Stomach (tissue), 9 donors: ENCODE data around the gene COX4I1. TPM values are rescaled to one million over a fixed set of nuclear protein-coding genes. Genes with fewer than 3 reads are reported as not detected.

Source experiments
- DNase-seq, 2 donors: peaks; one replicate each; pipeline versions ENCODE4 v3.0.0 to v3.0.0-alpha.2; 2013 to 2019
- H3K27ac ChIP-seq, 5 donors: fragments of 200-600 bp in 4 of 5; sonication (generic) in 4 of 5; one replicate each; pipeline ENCODE4 v1.5.1; 2013 to 2019; ENCODE audit warnings: mild to moderate bottlenecking in 1 of 5, moderate library complexity in 1 of 5
- H3K27me3 ChIP-seq, 3 donors: fragments of 200-600 bp; sonication (generic); one replicate each; pipeline ENCODE4 v1.5.1; 2017 to 2019; ENCODE audit warnings: mixed run types in 1 of 3
- H3K36me3 ChIP-seq, 4 donors: fragments of 200-600 bp; sonication (generic); 1 replicate in 3 of 4; 2 replicates in 1 of 4; pipeline ENCODE4 v1.5.1; 2016 to 2019
- H3K4me1 ChIP-seq, 4 donors: fragments of 200-600 bp; sonication (generic); one replicate each; pipeline ENCODE4 v1.5.1; 2016 to 2019
- H3K4me3 ChIP-seq, 4 donors: fragments of 200-600 bp; sonication (generic) in 3 of 4; one replicate each; pipeline ENCODE4 v1.5.1; 2016 to 2019; ENCODE audit warnings: mild to moderate bottlenecking in 1 of 4
- H3K9me3 ChIP-seq, 4 donors: fragments of 200-600 bp; sonication (generic); one replicate each; pipeline ENCODE4 v1.5.1; 2016 to 2019
- CTCF ChIP-seq, 7 experiments: fragments of 450-650 bp in 4 of 7; fragments of 200-600 bp in 3 of 7; sonication (generic) in 3 of 7; IDR thresholded peaks; one replicate each; pipeline ENCODE4 v1.5.1; 2016 to 2019; ENCODE audit warnings: antibody characterized with exemption in 7 of 7, control low read depth in 2 of 7, mild to moderate bottlenecking in 1 of 7
- EP300 ChIP-seq: sonication (generic); formaldehyde crosslinking; IDR thresholded peaks from one replicate; pipeline ENCODE4 v1.6.1; 2017; ENCODE audit warnings: antibody characterized with exemption
- POLR2A ChIP-seq, 4 donors: fragments of 450-650 bp; IDR thresholded peaks; one replicate each; pipeline ENCODE4 v1.6.1; 2016; ENCODE audit warnings: antibody characterized with exemption in 4 of 4, control low read depth in 2 of 4, mild to moderate bottlenecking in 1 of 4, moderate library complexity in 1 of 4
- POLR2AphosphoS5 ChIP-seq, 3 donors: sonication (generic); formaldehyde crosslinking; IDR thresholded peaks; one replicate each; pipeline ENCODE4 v1.6.1; 2016; ENCODE audit warnings: antibody characterized with exemption in 3 of 3
- WGBS, 5 donors: extraction: QIAGEN DNeasy Blood & Tissue Kit in 3 of 5; methylation state at CpG; one replicate each; pipeline versions ENCODE4 v1.1.5 to v1.1.7; 2013 to 2018; 5-methylcytosine and 5-hydroxymethylcytosine counted together
- intact Hi-C: fragments of 100-400 bp; cut with DNase I; formaldehyde crosslinking; loops from one replicate; pipeline ENCODE4 v1.15.1; 2023; ENCODE audit warnings: low total_unique reads
- polyA plus RNA-seq, 3 donors: library from polyadenylated mRNA; stranded (reverse); fragments of 200-250 nt; gene quantifications; one replicate each; pipeline ENCODE4 v1.2.3, GENCODE V29; 2013
- total RNA-seq, 5 donors: library from RNA; depleted of rRNA; stranded (reverse); fragments of >200 nt; gene quantifications; one replicate each; pipeline versions ENCODE4 v1.1.0 to v1.2.3, GENCODE V29; 2014 to 2016
- donor health status: healthy with polysubstance abuse.
- donor health status: Bipolar disorder and iron deficiency.
- donor health status: healthy.

COX4I1 gene
- total and polyA plus RNA-seq, 8 donors, result 57.2 to 1,368 (median 668) TPM

DNA sequence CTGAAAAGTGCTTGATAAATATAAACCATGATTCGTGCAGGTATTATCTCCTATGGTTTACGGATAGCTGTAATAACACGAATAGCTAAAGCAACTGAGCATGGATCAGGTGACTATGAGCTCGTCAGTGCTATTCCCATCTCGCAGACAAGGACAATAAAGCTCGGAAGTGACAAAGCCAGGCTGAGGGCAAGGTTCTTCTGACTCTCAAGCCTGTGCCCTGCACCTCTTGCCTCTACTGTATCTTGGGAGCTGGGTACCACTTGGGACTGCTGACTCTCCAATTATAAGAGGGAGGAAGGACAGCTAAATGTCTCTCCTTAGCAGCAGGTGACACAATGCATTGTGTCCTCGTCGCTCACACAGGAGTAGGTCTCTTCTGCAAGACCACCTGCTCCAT lies 49.9 kb downstream of the COX4I1 start:
- no peak for DNase-seq
- Histone ChIP-seq H3K9me3 (no peaks in the 10 kb centered on the region), H3K4me1 (peaks cover 15 to 26% (median 19%) of the 10 kb centered on the region in 4 donors), H3K27me3 (peaks cover 0 to 28% (median 0%) of the 10 kb centered on the region in 3 donors), H3K4me3 (no peak overlapping the region), H3K27ac (no peak overlapping the region), H3K36me3 (no peaks in the 10 kb centered on the region)
- WGBS, 5 donors, result 86 to 93% (median 91%) methylated on average over 8 of the region's 8 CpGs
- intact Hi-C loops, result no loop called here
- no peak for TF ChIP-seq POLR2AphosphoS5 (IDR thresholded peaks at IDR 0.05)
- no peak for TF ChIP-seq EP300
- TF ChIP-seq CTCF (IDR thresholded peaks at IDR 0.05), result no peak
- TF ChIP-seq POLR2A (IDR thresholded peaks at IDR 0.05), result no peak

GRCh38 chr16:85850344-85850880 lies 50.9 kb downstream of the COX4I1 start:
- DNase-seq, result no peak
- no peak overlapping the region for H3K27ac ChIP-seq
- no peaks in the 10 kb centered on the region for H3K36me3 ChIP-seq
- no peak overlapping the region for H3K4me3 ChIP-seq
- TF ChIP-seq POLR2A (IDR thresholded peaks at IDR 0.05) (no peak), CTCF (IDR thresholded peaks at IDR 0.05) (no peak), EP300 (no peak), POLR2AphosphoS5 (IDR thresholded peaks at IDR 0.05) (no peak)
- intact Hi-C loops, result no loop called here
- peaks cover 7 to 16% (median 9%) of the 10 kb centered on the region in 4 donors for H3K4me1 ChIP-seq
- H3K27me3 ChIP-seq, result peaks cover 0 to 28% (median 0%) of the 10 kb centered on the region in 3 donors
- peaks cover 0 to 3% (median 0%) of the 10 kb centered on the region in 4 donors for H3K9me3 ChIP-seq
- 55 to 77% (median 65%) methylated on average over 5 of the region's 5 CpGs for WGBS, 5 donors

DNA sequence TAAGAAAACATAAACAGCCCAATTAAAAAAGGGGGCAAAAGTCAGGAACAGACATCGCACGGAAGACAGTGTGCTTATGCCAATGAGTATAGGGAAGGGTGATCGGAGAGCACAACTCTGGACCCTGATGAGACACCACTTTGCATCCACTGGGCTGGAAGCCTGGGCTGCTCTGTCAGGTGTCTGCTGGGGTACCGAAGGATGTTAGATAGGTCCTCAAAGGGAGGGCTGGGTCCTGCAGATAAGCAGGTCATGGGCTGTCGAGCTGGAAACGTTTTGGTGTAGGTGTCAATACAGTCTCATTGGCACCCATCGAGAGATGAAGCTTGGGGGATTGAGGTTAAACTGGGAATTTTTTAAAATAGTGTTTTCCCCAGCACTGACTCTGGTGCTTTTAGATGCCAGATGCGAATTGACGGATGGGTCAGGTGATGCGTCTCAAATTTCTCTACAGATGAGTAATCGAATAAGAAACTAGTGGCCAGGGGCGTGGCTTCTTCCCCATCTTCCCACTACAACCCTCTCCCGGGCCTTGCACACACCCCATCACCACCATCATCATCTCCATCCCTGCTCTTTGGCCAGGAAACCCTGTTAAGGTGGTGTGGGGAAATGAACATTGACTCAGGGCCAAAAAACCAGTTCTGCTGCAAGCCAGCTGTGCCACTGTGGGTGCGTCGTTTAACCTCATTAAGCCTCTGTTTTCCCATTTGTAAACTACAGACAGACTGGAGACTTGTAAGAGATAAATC lies 51.7 kb downstream of the COX4I1 start:
- Histone ChIP-seq H3K27ac (no peak overlapping the region), H3K9me3 (peaks cover 0 to 3% (median 0%) of the 10 kb centered on the region in 4 donors), H3K4me1 (peaks cover 7 to 16% (median 9%) of the 10 kb centered on the region in 4 donors), H3K27me3 (peaks cover 0 to 27% (median 0%) of the 10 kb centered on the region in 3 donors), H3K36me3 (no peaks in the 10 kb centered on the region), H3K4me3 (no peak overlapping the region)
- no peak for TF ChIP-seq EP300
- intact Hi-C loops, result no loop called here
- 75 to 81% (median 77%) methylated on average over 15 of the region's 15 CpGs for WGBS, 5 donors
- DNase-seq, result no peak

DNA sequence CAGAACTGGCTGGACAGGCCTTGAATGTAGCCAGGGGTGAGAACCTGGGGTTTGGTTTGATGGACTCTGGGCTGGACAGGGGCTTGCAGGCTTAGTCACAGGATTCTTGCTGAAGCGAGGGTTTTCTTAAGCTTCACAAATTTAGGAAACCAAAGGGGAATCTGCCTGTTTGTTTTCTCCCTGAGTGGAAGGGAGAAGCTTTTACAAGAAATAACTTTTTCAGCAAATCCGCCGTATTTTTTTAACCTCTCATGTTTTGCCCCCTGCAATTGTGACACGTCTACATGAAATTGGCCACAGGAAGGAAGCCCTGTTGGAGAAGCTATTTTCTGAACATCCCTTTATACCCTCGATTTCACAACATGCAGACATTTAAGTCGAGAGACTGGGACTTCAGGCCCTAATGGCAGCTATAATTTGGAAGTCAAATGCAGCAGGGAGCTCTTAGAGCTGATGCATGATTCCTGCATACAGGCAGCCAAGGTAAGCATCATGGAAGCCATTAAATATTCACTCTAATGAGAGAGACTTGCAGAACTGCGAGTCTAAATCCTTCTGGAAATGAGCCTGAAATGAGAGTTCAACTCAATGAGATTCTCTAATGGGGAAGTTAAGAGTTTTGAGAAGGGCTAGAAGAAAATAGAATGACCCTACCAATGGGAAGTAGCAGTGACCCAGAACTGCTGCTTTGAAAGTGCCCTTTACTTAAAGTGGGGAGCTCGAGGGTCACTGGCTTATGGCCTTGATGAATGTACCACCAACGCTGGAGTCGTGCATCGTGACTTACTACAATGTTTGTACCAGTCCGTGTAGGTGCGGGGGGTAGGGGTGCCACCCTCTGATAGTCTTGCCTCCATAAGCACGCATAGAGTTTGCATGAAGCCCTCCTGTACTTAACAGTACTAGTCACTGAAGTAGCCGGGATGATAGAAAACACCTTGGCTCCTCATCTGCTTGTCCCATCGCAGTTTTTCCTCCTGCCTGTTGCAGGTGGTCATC lies 54.4 kb downstream of the COX4I1 start:
- Histone ChIP-seq H3K9me3 (peaks cover 0 to 3% (median 0%) of the 10 kb centered on the region in 4 donors), H3K4me3 (no peak overlapping the region), H3K4me1 (peaks cover 0 to 4% (median 0%) of the 10 kb centered on the region in 4 donors), H3K27me3 (peaks cover 0 to 12% (median 0%) of the 10 kb centered on the region in 3 donors), H3K27ac (no peak overlapping the region), H3K36me3 (no peaks in the 10 kb centered on the region)
- WGBS, 5 donors, result 80 to 89% (median 85%) methylated on average over 16 of the region's 16 CpGs
- no peak for TF ChIP-seq POLR2AphosphoS5 (IDR thresholded peaks at IDR 0.05)
- TF ChIP-seq POLR2A (IDR thresholded peaks at IDR 0.05), result no peak
- DNase-seq, result no peak
- intact Hi-C loops, result no loop called here

DNA sequence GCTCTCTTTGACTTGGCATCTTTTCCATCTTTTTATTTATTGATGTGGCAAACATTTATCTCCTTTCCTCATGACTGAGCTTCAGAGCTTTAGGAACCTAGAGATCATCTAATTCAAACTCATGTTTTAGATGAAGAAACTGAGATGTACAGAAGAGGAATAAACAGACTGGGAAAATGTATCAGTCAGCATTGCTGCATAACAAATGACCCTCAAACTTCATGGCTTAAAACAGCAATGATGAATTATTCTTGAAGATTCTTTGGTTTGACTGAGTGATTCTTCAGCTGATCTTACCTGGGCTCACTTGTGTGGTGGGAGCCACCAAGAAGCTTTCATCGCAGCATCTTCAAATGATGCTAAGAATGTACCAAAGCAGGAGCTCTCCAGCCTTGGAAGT lies 55.4 kb downstream of the COX4I1 start:
- no peak overlapping the region for H3K4me3 ChIP-seq
- H3K27ac ChIP-seq, result no peak overlapping the region
- H3K4me1 ChIP-seq, result peaks cover 0 to 4% (median 0%) of the 10 kb centered on the region in 4 donors
- DNase-seq, result no peak
- peaks cover 0 to 4% (median 0%) of the 10 kb centered on the region in 3 donors for H3K27me3 ChIP-seq
- H3K36me3 ChIP-seq, result no peaks in the 10 kb centered on the region
- 92 to 100% (median 100%) methylated on average over 1 of the region's 1 CpG for WGBS, 5 donors
- no peak for TF ChIP-seq POLR2A (IDR thresholded peaks at IDR 0.05)
- no peak for TF ChIP-seq CTCF (IDR thresholded peaks at IDR 0.05)
- no peak for TF ChIP-seq EP300
- no peak for TF ChIP-seq POLR2AphosphoS5 (IDR thresholded peaks at IDR 0.05)
- intact Hi-C loops, result no loop called here
- H3K9me3 ChIP-seq, result peaks cover 0 to 3% (median 0%) of the 10 kb centered on the region in 4 donors
